SK-N-SH (cell line): ENCODE results near the gene DNAH6.

Source experiments
- NFIC ChIP-seq: IDR thresholded peaks from 2 replicates; pipeline ENCODE4 v1.4.0; 2012; ENCODE audit warnings: borderline replicate concordance
- POLR2AphosphoS5 ChIP-seq: IDR thresholded peaks from 2 replicates; pipeline ENCODE4 v1.6.1; 2012; ENCODE audit warnings: low read depth, low read length
- TF ChIP-seq, protein P1 (sequence below): fragments of 200-600 bp; sonication (generic); IDR thresholded peaks from 2 replicates; pipeline ENCODE4 v1.6.1; 2017; ENCODE audit warnings: antibody characterized with exemption, mild to moderate bottlenecking, moderate library complexity

DNA sequence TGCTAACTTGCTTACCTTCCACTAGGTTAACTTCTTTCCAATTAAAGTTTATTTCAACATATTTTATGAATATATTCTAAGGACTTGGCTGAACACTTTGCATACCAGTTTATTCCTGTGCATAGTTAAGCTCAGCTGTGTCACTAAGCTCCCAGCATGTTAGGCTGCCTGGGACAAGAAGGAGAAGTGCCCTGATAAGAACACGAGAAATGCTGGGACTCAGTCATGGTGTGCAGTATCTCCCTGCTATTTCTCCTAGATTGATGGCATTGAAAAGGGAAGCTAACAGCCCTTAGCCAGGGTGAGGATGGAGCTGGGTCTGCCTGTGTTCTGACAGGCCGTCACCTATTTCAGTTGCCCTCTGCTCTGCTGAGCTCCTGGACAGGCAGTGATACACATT lies 200.3 kb downstream of the DNAH6 start:
- no peak for TF ChIP-seq POLR2AphosphoS5
- TF ChIP-seq NFIC: no peak
- TF ChIP-seq, protein P1, sequence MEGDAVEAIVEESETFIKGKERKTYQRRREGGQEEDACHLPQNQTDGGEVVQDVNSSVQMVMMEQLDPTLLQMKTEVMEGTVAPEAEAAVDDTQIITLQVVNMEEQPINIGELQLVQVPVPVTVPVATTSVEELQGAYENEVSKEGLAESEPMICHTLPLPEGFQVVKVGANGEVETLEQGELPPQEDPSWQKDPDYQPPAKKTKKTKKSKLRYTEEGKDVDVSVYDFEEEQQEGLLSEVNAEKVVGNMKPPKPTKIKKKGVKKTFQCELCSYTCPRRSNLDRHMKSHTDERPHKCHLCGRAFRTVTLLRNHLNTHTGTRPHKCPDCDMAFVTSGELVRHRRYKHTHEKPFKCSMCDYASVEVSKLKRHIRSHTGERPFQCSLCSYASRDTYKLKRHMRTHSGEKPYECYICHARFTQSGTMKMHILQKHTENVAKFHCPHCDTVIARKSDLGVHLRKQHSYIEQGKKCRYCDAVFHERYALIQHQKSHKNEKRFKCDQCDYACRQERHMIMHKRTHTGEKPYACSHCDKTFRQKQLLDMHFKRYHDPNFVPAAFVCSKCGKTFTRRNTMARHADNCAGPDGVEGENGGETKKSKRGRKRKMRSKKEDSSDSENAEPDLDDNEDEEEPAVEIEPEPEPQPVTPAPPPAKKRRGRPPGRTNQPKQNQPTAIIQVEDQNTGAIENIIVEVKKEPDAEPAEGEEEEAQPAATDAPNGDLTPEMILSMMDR: no peak
